ENCODE results near the gene HPN.

GRCh38 chr19:35026418-35026817, 15.1 kb upstream of the HPN start:
- TF ChIP-seq, protein P1, sequence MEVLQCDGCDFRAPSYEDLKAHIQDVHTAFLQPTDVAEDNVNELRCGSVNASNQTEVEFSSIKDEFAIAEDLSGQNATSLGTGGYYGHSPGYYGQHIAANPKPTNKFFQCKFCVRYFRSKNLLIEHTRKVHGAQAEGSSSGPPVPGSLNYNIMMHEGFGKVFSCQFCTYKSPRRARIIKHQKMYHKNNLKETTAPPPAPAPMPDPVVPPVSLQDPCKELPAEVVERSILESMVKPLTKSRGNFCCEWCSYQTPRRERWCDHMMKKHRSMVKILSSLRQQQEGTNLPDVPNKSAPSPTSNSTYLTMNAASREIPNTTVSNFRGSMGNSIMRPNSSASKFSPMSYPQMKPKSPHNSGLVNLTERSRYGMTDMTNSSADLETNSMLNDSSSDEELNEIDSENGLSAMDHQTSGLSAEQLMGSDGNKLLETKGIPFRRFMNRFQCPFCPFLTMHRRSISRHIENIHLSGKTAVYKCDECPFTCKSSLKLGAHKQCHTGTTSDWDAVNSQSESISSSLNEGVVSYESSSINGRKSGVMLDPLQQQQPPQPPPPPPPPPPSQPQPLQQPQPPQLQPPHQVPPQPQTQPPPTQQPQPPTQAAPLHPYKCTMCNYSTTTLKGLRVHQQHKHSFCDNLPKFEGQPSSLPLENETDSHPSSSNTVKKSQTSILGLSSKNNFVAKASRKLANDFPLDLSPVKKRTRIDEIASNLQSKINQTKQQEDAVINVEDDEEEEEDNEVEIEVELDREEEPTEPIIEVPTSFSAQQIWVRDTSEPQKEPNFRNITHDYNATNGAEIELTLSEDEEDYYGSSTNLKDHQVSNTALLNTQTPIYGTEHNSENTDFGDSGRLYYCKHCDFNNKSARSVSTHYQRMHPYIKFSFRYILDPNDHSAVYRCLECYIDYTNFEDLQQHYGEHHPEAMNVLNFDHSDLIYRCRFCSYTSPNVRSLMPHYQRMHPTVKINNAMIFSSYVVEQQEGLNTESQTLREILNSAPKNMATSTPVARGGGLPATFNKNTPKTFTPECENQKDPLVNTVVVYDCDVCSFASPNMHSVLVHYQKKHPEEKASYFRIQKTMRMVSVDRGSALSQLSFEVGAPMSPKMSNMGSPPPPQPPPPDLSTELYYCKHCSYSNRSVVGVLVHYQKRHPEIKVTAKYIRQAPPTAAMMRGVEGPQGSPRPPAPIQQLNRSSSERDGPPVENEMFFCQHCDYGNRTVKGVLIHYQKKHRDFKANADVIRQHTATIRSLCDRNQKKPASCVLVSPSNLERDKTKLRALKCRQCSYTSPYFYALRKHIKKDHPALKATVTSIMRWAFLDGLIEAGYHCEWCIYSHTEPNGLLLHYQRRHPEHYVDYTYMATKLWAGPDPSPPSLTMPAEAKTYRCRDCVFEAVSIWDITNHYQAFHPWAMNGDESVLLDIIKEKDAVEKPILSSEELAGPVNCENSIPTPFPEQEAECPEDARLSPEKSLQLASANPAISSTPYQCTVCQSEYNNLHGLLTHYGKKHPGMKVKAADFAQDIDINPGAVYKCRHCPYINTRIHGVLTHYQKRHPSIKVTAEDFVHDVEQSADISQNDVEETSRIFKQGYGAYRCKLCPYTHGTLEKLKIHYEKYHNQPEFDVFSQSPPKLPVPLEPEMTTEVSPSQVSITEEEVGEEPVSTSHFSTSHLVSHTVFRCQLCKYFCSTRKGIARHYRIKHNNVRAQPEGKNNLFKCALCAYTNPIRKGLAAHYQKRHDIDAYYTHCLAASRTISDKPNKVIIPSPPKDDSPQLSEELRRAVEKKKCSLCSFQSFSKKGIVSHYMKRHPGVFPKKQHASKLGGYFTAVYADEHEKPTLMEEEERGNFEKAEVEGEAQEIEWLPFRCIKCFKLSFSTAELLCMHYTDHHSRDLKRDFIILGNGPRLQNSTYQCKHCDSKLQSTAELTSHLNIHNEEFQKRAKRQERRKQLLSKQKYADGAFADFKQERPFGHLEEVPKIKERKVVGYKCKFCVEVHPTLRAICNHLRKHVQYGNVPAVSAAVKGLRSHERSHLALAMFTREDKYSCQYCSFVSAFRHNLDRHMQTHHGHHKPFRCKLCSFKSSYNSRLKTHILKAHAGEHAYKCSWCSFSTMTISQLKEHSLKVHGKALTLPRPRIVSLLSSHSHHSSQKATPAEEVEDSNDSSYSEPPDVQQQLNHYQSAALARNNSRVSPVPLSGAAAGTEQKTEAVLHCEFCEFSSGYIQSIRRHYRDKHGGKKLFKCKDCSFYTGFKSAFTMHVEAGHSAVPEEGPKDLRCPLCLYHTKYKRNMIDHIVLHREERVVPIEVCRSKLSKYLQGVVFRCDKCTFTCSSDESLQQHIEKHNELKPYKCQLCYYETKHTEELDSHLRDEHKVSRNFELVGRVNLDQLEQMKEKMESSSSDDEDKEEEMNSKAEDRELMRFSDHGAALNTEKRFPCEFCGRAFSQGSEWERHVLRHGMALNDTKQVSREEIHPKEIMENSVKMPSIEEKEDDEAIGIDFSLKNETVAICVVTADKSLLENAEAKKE (CRISPR knock-in tag; IDR thresholded peaks at IDR 0.05), result no peak
- no peak for TF ChIP-seq JUNB (IDR thresholded peaks at IDR 0.05; ENCODE audit: unreplicated experiment)
- TF ChIP-seq CREB1 (CRISPR knock-in tag; IDR thresholded peaks at IDR 0.05; ENCODE audit: low read depth), result no peak

Measured in GM23338 (cell line).